OCI-M1 (cell line): ENCODE measurements around the gene RSPH3.

Source experiments
- DNase-seq: peaks from one replicate; lab custom pipeline; 2025; lab: John Stamatoyannopoulos, UW

RSPH3 gene

DNA sequence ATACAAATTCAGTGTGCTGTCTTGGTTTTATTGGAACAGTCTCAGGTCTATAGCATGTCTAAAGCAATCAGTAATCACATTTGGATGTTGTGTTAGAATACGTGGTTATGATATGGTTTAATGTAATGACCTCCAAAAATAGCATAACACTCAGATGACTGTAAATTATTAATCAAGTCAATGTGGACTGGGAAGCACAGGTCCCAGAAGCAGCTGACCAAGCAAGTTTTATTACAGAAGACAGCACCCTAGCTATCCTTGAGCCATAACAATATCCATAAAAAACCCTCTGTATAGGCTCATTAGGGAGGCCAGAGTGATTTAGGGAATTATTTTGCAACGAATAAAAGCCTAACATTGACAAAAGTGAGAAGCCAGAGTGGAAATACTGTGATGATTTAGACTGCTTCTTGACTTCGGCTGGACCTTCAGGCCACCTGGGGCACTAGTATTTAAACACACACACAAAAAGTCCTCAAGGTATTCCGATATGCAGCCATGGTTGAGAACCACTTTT, 66.9 kb downstream of the RSPH3 start:
- DNase-seq = no peak

DNA sequence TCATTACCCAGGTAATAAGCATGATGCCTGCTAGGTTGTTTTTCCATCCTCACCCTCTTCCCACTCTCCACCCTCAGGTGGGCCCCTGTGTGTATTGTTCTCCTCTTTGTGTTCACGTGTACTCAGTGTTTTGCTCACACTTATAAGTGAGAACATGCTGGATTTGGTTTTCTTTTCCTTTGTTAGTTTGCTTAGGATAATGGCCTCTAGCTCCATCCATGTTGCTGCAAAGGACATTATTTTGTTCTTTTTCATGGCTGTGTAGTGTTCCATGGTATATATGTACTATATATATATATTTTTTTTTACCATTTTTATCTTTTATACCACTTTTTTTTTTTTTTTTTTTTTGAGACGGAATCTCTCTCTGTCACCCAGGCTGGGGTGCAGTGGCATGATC, 71.9 kb downstream of the RSPH3 start:
- DNase-seq = no peak

DNA sequence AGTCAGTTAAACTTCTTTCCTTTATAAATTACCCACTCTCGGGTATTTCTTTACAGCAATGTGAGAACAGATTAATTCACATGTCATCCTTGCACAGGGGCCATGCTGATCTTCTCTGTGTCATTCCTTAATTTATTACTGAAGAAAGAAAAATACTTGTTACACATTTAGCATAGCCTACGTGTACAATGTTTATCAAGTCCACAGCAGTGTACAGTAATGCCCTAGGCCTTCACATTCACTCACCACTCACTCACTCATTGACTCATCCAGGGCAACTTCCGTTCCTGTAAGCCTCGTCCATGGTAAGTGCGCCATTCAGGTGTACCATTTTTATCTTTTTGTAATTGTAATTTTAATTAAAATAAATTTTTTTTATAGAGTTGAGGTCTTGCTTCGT, 73.6 kb downstream of the RSPH3 start:
- no peak for DNase-seq

DNA sequence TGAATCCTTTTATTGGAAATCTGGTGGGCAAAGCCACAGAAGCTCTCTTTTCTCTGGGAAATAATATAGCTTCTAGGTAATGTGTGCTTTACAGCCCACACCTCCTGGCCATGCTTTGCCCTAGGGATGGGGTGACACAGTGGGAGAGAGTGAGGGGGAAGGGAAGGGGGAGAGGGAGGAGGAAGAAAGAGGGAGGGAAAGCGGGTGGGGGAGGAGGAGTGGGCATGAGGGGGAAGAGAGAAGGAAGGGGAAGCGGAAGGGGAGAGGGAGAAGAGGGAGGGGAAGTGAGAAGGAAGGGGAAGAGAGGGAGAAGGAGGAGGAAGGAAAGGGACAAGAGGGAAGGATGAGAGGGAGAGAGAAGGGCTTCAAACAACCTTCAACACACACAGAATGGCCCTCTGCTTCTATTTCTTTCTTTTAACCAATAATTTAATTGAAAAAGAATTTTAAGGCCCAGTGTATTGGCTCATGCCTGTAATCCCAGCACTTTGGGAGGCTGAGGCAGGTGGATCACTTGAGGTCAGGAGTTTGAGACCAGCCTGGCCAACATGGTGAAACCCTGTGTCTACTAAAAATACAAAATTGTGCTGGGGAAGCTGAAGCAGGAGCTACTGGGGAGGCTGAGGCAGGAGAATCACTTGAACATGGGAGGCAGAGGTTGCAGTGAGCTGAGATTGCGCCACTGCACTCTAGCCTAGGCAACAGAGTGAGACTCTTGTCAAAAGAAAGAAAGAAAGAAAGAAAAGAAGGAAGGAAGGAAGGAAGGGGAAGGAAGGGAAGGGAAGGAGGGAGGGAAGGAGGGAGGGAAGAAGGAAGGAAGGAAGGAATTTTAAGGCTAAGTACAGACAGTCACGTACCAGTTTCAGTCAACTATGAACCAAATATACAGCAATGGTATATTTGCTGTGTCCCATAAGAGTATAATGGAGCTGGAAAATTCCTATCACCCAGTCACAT, 75.2 kb downstream of the RSPH3 start:
- DNase-seq = no peak

DNA sequence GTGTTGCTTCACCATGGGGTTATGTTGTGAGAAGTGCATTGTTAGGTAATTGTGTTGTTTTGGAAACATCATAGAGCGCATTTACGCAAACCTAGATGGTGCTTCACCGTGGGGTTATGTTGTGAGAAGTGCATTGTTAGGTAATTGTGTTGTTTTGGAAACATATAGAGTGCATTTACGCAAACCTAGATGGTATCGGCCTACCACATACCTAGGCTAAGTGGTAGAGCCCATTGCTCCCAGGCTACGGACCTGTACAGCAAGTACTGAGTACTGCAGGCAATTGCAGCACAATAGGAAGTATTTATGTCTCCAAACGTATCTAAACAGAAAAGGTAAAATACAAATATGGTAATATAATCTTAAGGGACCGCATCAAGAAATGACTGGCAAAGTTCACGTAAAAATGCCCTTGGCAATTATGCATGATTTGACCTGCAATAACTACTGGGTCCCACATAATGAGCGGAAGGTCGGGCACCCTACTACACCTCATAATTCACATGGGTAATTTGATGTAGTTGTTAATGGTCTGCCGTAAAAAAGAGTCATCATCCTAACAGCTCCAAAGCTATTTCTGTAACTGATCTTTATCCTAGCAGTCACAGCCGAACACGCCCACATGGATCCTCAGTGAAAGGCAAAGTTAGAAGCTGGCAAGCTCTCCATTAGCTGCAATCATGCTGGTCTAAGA, 76.0 kb downstream of the RSPH3 start:
- no peak for DNase-seq
